HEK293T (cell line): ENCODE results near the gene AHNAK.

Source experiments
- ARNT ChIP-seq: fragments of 450-650 bp; IDR thresholded peaks from 2 replicates; pipeline ENCODE4 v1.6.1; 2017; ENCODE audit warnings: mild to moderate bottlenecking
- ELF4 ChIP-seq: fragments of 450-650 bp; IDR thresholded peaks from 2 replicates; pipeline ENCODE4 v1.6.1; 2017; ENCODE audit warnings: antibody characterized with exemption
- FOXM1 ChIP-seq: fragments of 450-650 bp; IDR thresholded peaks from 2 replicates; pipeline ENCODE4 v1.6.1; 2017; ENCODE audit warnings: mild to moderate bottlenecking, borderline replicate concordance
- NFRKB ChIP-seq: fragments of 450-650 bp; IDR thresholded peaks from 2 replicates; pipeline ENCODE4 v1.6.1; 2016; ENCODE audit warnings: mild to moderate bottlenecking, moderate library complexity
- SUZ12 ChIP-seq: fragments of 450-650 bp; IDR thresholded peaks from 2 replicates; pipeline ENCODE4 v1.6.1; 2016; ENCODE audit warnings: mild to moderate bottlenecking

DNA sequence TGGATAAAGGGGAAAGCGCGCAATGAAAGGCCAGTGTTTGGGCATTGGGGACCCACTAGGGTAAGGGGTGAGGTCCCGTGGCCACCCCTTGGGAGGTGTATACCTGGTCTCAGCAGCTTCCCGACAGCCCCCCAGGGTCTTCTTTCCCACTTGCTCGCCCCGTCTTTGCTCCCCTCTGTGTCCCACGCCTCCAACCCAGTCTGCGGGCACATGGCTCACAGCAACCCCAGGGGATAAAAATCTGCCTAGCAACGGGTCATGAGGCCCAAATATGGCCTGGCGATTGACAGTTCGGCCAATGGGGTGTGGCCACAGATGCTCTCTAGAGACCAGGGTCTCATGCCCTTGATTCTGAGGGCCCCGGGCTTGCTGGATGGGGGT lies 41.6 kb downstream of the AHNAK start:
- TF ChIP-seq SUZ12 (no peak), FOXM1 (no peak), NFRKB (no peak), ELF4 (no peak), ARNT (no peak)
